Measurements from ENCODE around the gene MT1M. TPM values are rescaled to one million over a fixed set of nuclear protein-coding genes. Genes with fewer than 3 reads are reported as not detected.
A peak's percentile ranks its signal among the peaks of the same experiment; 100 is the strongest.

MT1M gene
- total and polyA plus RNA-seq, 4 donors = 4.0 to 10.5 (median 5.4) TPM

GRCh38 chr16:56634715-56635440 is 2.4 kb downstream of the MT1M start:
- no peak for DNase-seq (ENCODE audit: low read depth in 4 of 6, low spot score in 6 of 6)
- H3K9me3 ChIP-seq (ENCODE audit: control insufficient read depth, insufficient read depth, low read length) = no peaks in the 10 kb centered on the region
- H3K36me3 ChIP-seq (ENCODE audit: control insufficient read depth, insufficient read depth, low read length) = no peaks in the 10 kb centered on the region
- H3K4me3 ChIP-seq (ENCODE audit: low read depth, low read length) = no peak overlapping the region
- 13% methylated on average over 44 of the region's 47 CpGs for whole genome bisulfite sequencing (ENCODE audit: insufficient coverage)
- peaks cover 92% of the 10 kb centered on the region for H3K27me3 ChIP-seq (ENCODE audit: control insufficient read depth, insufficient read depth, low read length)
- peaks cover 45% of the 10 kb centered on the region for H3K4me1 ChIP-seq (ENCODE audit: control insufficient read depth, insufficient read depth, low read length)
- H3K27ac ChIP-seq (ENCODE audit: low read depth, low read length) = no peak overlapping the region

- Histone ChIP-seq H3K9me3 (ENCODE audit: control insufficient read depth, insufficient read depth, low read length) (no peaks in the 10 kb centered on the region), H3K27me3 (ENCODE audit: control insufficient read depth, insufficient read depth, low read length) (peaks cover 97% of the 10 kb centered on the region), H3K27ac (ENCODE audit: low read depth, low read length) (no peak overlapping the region), H3K4me1 (ENCODE audit: control insufficient read depth, insufficient read depth, low read length) (peaks cover 45% of the 10 kb centered on the region), H3K4me3 (ENCODE audit: low read depth, low read length) (no peak overlapping the region), H3K36me3 (ENCODE audit: control insufficient read depth, insufficient read depth, low read length) (no peaks in the 10 kb centered on the region)
- WGBS (ENCODE audit: insufficient coverage) = 5% methylated on average over 37 of the region's 40 CpGs
- no peak for DNase-seq (ENCODE audit: low read depth in 4 of 6, low spot score in 6 of 6)
Observed at GRCh38 chr16:56635441-56635967, 3.0 kb downstream of the MT1M start.

- Histone ChIP-seq H3K36me3 (ENCODE audit: control insufficient read depth, insufficient read depth, low read length) (no peaks in the 10 kb centered on the region), H3K27ac (ENCODE audit: low read depth, low read length) (no peak overlapping the region), H3K4me1 (ENCODE audit: control insufficient read depth, insufficient read depth, low read length) (peaks cover 44% of the 10 kb centered on the region), H3K4me3 (ENCODE audit: low read depth, low read length) (no peak overlapping the region), H3K27me3 (ENCODE audit: control insufficient read depth, insufficient read depth, low read length) (peaks cover 94% of the 10 kb centered on the region), H3K9me3 (ENCODE audit: control insufficient read depth, insufficient read depth, low read length) (no peaks in the 10 kb centered on the region)
- WGBS (ENCODE audit: insufficient coverage) = 23% methylated on average over 6 of the region's 9 CpGs
- no peak for DNase-seq (ENCODE audit: low read depth in 4 of 6, low spot score in 6 of 6)
Observed at GRCh38 chr16:56636616-56637413, 4.4 kb downstream of the MT1M start.

GRCh38 chr16:56637814-56638750 is 5.6 kb downstream of the MT1M start, which contains the start of gene MT1A:
Gene MT1A (plus strand): TSS chr16:56638666. CDS start chr16:56638739, 73 bp downstream.
- peak in 2 of 6 donors; percentile 54 to 57 for DNase-seq (ENCODE audit: low read depth in 4 of 6, low spot score in 6 of 6)
- H3K36me3 ChIP-seq (ENCODE audit: control insufficient read depth, insufficient read depth, low read length) = no peaks in the 10 kb centered on the region
- H3K4me3 ChIP-seq (ENCODE audit: low read depth, low read length) = peak within 1 kb of the TSS; percentile 42
- H3K27ac ChIP-seq (ENCODE audit: low read depth, low read length) = no peak within 1 kb of the TSS
- H3K27me3 ChIP-seq (ENCODE audit: control insufficient read depth, insufficient read depth, low read length) = peaks cover 91% of the 10 kb centered on the region
- peaks cover 34% of the 10 kb centered on the region for H3K4me1 ChIP-seq (ENCODE audit: control insufficient read depth, insufficient read depth, low read length)
- no peaks in the 10 kb centered on the region for H3K9me3 ChIP-seq (ENCODE audit: control insufficient read depth, insufficient read depth, low read length)
- WGBS (ENCODE audit: insufficient coverage) = 4% methylated on average over 62 of the region's 68 CpGs

GRCh38 chr16:56639045-56639444 is 6.6 kb downstream of the MT1M start:
- Histone ChIP-seq H3K36me3 (ENCODE audit: control insufficient read depth, insufficient read depth, low read length) (no peaks in the 10 kb centered on the region), H3K27ac (ENCODE audit: low read depth, low read length) (no peak overlapping the region), H3K27me3 (ENCODE audit: control insufficient read depth, insufficient read depth, low read length) (peaks cover 91% of the 10 kb centered on the region), H3K4me3 (ENCODE audit: low read depth, low read length) (no peak overlapping the region), H3K9me3 (ENCODE audit: control insufficient read depth, insufficient read depth, low read length) (no peaks in the 10 kb centered on the region), H3K4me1 (ENCODE audit: control insufficient read depth, insufficient read depth, low read length) (peaks cover 36% of the 10 kb centered on the region)
- DNase-seq (ENCODE audit: low read depth in 4 of 6, low spot score in 6 of 6) = no peak
- WGBS (ENCODE audit: insufficient coverage) = no CpG with 5 or more reads among the region's 1 CpG

GRCh38 chr16:56640076-56640475 is 7.6 kb downstream of the MT1M start:
- Histone ChIP-seq H3K9me3 (ENCODE audit: control insufficient read depth, insufficient read depth, low read length) (no peaks in the 10 kb centered on the region), H3K27me3 (ENCODE audit: control insufficient read depth, insufficient read depth, low read length) (peaks cover 91% of the 10 kb centered on the region), H3K4me1 (ENCODE audit: control insufficient read depth, insufficient read depth, low read length) (peaks cover 30% of the 10 kb centered on the region), H3K27ac (ENCODE audit: low read depth, low read length) (no peak overlapping the region), H3K4me3 (ENCODE audit: low read depth, low read length) (no peak overlapping the region), H3K36me3 (ENCODE audit: control insufficient read depth, insufficient read depth, low read length) (no peaks in the 10 kb centered on the region)
- no peak for DNase-seq (ENCODE audit: low read depth in 4 of 6, low spot score in 6 of 6)
- no CpG with 5 or more reads among the region's 1 CpG for WGBS (ENCODE audit: insufficient coverage)

GRCh38 chr16:56641166-56641565 is 8.7 kb downstream of the MT1M start:
- Histone ChIP-seq H3K4me3 (ENCODE audit: low read depth, low read length) (no peak overlapping the region), H3K27me3 (ENCODE audit: control insufficient read depth, insufficient read depth, low read length) (peaks cover 91% of the 10 kb centered on the region), H3K9me3 (ENCODE audit: control insufficient read depth, insufficient read depth, low read length) (no peaks in the 10 kb centered on the region), H3K4me1 (ENCODE audit: control insufficient read depth, insufficient read depth, low read length) (peaks cover 23% of the 10 kb centered on the region), H3K36me3 (ENCODE audit: control insufficient read depth, insufficient read depth, low read length) (no peaks in the 10 kb centered on the region), H3K27ac (ENCODE audit: low read depth, low read length) (no peak overlapping the region)
- 100% methylated on average over 2 of the region's 2 CpGs for WGBS (ENCODE audit: insufficient coverage)
- DNase-seq (ENCODE audit: low read depth in 4 of 6, low spot score in 6 of 6) = no peak

- Histone ChIP-seq H3K4me1 (ENCODE audit: control insufficient read depth, insufficient read depth, low read length) (peaks cover 17% of the 10 kb centered on the region), H3K27me3 (ENCODE audit: control insufficient read depth, insufficient read depth, low read length) (peaks cover 91% of the 10 kb centered on the region), H3K4me3 (ENCODE audit: low read depth, low read length) (no peak overlapping the region), H3K27ac (ENCODE audit: low read depth, low read length) (no peak overlapping the region), H3K9me3 (ENCODE audit: control insufficient read depth, insufficient read depth, low read length) (no peaks in the 10 kb centered on the region), H3K36me3 (ENCODE audit: control insufficient read depth, insufficient read depth, low read length) (no peaks in the 10 kb centered on the region)
- WGBS (ENCODE audit: insufficient coverage) = 5% methylated on average over 42 of the region's 42 CpGs
- no peak for DNase-seq (ENCODE audit: low read depth in 4 of 6, low spot score in 6 of 6)
Observed at GRCh38 chr16:56643080-56643778, 10.8 kb downstream of the MT1M start.
